ENCODE data around the gene CTH.
"Not testable (repeated sequence)": the region's sequence is repeated elsewhere in the genome, so short reads cannot be mapped to it uniquely, and the experiment has no call there.

CTH gene

DNA sequence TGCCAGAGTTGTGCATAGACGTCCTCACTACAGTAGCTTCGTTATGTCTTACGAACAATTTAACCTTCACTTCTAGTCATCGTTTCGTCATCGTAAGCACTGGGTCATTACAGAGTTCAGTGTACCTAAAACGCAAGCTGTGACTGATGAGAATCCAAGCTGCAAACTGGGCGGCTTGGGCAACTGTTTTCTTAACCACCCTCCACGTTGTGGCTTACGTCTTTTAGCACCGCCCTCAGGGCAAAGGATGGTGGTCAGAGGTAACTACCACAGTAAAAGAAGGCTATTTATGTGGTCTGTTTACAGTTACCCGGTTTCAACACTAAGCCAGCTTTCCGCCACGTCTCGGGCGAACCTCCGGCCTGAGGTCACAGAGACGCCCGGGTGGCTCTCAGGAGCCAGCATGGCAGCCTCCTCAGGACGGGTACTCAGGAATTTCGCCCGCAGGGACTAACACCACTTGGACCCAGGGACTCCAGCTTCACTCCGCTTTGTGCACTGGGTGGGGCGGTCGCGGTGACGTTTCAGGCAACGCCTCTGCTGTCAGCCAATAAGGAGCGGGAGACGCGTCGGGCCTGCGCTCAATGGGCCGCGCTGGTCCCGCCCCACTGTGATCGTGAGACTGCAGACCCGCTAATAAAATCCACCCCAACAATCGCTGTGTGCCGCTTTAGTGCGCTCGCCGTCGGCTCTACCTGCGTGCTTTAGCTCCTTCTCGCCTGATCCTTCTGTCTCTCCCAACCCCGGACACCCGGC lies at the start of gene CTH:
CTH (plus strand) TSS at position 665 of the 756 bp plus-strand sequence. CDS start 148 bp downstream, outside the sequence.
- peak; percentile 97 for DNase-seq

DNA sequence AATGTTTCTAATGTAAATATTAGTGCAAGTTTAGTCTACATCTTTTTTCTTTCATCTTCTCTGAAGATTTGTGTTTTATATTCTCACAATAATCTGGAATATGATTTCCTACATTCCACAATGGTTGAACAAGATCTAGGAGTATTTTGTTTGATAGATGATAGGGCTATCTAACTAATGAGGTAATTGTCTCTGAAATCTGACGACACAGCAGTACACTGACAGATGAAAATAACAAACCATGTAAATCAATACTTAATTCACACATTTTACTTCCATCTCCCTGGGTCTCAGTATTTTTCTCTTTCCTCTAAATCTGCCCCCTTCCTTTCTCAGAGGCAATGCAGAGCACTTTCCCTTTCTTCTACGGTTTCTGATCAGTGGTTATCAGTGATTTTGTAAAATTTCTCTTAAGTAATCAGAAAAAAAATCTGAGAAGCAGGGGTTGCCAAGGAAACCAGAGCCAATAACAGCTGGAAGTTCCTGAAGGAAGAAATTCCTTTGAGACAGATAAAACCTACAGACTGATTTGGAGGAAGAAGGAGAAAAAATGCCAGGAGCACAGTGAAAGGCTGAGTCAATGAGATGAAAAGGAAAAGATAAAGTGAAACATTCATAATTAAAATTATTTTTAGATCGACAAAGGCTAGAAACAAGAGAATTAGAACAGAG lies 49.2 kb upstream of the CTH start:
- DNase-seq, result no peak

DNA sequence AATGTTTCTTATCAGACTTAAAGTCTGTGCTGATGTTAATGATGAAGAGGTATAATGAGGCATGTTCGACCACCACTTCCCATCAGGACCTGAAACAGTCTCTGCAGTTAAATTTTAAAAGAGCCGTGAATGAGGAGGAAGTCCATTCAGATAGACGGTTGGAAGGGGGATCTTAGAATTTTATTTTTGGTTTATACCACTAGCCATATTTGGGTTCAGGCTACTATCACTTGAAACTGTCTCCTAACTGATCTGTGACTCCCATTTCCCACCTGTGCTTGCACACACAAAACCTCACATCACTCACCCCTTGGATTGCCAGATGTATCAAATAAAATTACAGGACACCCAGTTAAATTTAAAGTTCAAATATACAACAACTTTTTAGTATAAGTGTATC lies 46.6 kb upstream of the CTH start:
- DNase-seq, result no peak

DNA sequence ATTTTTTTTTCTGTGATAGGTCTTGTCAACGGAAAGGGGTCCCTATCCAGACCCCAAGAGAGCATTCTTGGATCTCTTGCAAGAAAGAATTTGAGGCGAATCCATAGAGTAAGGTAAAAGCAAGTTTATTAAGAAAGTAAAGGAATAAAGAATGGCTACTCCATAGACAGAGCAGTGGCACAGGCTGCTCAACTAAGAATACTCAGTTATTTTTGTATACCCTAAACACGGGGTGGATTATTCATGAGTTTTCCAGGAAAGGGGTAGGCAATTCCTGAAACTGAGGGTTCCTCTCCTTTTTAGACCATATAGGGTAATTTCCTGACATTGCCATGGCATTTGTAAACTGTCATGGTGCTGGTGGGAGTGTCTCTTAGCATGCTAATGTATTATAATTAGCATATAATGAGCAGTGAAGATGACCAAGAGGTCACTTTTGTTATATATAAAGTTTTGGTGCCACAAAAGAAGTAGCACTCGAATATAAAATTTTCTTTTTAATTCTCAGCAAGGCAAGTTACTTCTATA lies 44.6 kb upstream of the CTH start:
- DNase-seq, result not testable (repeated sequence)

DNA sequence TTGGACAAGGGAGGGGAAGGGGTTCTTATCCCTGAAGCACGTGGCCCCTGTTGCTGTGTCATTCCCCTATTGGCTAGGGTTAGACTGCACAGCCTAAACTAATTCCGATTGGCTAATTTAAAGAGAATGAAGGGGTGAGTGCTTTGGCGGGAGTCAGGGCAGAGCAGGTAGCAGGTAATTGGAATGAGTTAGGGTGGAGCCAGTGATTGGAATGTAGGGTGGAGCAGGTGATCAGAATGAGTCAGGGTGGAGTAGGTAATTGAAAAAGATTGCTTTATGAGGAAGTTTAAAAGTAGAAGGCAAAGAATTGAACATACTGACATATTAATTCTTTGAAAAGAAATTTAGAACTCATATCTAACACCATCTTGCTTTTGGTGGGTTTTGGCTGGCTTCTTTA lies 44.1 kb upstream of the CTH start:
- DNase-seq, result not testable (repeated sequence)

DNA sequence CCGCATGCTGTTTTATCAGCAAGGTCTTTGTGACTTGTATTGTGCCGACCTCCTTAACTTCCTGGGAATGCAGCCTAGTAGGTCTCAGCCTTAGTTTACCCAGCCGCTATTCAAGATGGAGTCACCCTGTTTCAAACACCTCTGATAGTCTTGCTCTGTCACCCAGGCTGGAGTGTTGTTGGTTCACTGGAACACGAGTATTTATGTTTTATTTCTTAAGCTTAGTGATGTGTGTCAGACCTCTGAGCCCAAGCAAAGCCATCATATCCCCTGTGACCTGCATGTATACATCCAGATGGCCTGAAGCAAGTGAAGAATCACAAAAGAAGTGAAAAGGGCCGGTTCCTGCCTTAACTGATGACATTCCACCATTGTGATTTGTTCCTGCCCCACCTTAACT lies 43.7 kb upstream of the CTH start:
- not testable (repeated sequence) for DNase-seq

DNA sequence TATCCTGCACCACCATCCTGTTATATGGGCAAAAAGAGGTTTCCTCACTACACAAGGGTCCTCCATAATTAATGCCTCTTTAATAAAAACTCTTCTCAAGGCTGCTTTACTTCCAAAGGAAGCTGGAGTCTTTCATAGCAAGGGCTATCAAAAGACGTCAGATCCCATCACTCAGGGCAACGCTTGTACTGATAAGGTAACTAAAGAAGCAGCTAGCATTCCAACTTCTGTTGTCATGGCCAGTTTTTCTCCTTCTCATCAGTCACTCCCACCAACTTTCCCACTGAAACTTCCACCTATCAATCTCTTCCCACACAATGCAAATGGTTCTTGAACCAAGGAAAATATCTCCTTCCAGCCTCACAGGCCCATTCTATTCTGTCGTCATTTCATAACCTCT lies 39.5 kb upstream of the CTH start:
- DNase-seq, result not testable (repeated sequence)

DNA sequence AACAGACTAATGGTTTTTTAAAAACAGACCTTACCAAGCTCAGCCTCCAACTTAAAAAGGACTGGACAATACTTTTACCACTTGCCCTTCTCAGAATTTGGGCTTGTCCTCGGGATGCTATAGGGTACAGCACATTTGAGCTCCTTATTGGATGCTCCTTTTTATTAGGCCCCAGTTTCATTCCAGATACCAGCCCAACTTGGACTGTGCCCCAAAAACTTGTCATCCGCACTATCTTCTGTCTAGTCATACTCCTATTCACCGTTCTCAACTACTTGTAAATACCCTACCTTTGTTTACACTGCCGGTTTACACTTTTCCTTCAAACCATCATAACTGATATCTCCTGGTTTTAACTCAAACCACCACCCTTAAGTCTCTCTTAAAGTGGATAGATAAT lies 38.6 kb upstream of the CTH start:
- DNase-seq, result no peak

DNA sequence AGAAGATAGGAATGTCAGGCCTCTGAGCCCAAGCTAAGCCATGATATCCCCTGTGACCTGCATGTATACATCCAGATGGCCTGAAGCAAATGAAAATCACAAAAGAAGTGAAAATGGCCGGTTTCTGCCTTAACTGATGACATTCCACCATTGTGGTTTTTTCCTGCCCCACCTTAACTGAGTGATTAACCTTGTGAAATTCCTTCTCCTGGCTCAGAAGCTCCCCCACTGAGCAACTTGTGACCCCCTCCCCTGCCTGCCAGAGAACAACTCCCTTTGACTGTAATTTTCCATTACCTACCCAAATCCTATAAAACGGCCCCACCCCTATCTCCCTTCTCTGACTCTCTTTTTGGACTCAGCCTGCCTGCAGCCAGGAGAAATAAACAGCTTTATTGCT lies 37.5 kb upstream of the CTH start:
- not testable (repeated sequence) for DNase-seq

DNA sequence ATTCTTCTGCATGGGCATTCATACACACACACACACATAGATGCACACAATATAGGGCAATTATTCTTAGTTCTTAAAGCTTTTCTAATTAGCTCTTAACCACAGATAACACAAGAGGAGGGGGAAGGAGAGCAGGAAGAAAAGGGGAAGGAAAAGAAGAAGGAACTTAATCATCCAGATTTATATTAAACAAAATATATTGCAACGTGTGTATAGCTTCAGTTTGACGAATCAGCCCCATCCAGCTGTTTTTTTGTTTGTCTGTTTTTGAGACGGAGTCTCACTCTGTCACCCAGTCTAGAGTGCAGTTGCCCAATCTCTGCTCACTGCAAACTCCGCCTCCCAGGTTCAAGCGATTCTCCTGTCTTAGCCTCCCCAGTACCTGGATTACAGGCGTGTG lies 34.9 kb upstream of the CTH start:
- DNase-seq, result no peak

DNA sequence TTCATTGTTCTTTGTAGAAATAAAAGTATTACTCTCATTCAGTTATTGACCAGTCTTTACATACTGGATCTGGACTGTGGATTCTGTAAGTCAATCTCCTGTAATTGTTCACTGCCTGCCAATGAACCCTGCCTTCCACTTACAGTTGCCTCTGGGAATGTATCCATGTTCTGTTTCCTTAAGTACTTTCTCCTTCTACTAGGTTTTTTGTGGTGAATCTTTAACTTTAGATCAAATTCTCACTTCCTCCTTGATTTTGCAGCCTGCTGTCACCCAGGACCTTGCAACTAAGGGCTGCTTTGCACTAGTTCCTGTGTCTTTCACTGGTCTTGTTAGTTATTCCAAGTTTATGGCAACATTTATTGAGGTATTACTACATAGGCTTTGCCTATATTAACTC lies 28.4 kb upstream of the CTH start:
- DNase-seq, result no peak

DNA sequence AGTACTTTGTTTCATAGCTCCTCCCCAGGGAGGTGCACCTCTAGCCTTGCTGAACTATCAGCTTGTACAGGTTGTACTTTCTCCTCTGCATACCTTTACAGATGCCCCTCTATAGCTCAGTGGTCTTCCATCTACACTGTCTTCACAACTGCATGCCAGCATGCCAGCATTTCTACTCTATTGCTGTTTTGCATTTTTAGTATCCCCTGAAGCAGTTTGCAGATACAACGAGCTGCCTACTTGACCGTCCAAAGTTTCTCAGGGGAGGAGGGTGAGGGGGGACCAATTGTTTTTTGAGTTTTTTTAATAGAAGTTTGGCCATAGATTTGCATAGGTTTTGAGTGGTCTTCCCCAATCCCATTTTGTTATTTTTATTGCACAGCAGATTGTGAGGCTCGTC lies 27.6 kb upstream of the CTH start:
- DNase-seq, result no peak

DNA sequence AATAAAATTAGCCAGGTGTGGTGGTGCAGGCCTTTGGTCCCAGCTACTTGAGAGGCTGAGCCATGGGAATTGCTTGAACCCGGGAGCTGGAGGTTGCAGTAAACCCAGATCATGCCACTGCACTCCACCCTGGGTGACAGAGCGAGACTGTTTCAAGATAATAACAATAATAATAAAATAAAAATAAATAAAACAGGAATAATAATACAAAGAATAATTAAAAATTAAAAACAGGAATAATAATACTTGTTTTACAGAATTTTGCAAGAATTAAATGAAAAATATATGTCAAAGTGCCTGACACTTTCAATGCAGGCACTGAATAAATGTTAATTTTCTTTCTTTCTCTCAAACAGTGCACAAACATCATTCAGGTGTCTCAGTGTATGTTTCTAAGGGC lies 26.5 kb upstream of the CTH start:
- no peak for DNase-seq

DNA sequence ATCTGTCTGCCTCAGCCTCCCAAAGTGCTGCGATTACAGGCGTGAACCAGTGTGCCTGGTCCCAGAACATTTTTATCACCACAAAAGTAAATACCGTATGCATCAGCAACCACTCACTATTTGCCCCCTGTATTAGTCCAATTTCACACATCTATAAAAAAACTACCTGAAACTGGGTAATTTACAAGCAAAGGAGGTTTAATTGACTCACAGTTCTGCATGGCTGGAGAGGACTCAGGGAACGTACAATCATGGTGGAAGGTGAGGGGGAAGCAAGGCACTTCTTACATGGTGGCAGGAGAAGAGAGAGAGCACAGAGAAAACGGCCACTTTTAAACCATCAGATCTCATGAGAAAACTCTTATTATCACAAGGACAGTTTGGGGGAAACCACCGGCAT lies 25.6 kb upstream of the CTH start:
- DNase-seq, result no peak

DNA sequence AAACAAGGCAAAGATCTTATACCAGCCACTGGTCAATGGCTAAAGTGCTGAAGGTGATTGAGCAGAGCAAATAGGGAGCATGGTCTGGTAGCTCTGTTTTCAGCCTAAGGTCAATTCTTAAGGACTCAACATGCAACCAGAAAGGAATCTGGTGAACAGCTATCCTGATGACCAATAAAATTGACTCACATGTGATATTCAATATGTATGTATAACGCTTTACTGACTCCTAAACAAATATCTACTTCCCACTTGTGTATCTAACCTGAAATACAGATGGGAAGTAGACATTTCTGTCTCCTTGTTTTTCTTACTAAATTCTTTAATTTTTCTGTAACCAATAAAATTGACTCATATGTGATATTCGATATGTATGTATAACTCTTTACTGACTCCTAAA lies 24.9 kb upstream of the CTH start:
- DNase-seq, result no peak

DNA sequence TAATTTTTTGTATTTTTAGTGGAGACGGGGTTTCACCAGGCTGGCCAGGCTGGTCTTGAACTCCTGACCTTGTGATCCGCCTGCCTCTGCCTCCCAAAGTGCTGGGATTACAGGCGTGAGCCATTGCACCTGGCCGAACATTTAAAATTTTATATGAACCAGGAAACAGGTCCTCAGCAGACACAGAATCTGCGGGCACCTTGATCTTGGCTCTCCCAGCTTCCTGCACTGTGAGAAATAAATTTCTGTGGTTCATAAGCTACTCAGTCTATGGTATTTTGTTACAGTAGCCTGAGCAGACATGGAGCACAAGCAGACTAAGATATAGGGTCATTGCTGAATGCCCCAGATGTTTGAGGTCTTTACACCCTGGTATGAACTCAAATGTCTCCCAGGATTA lies 23.6 kb upstream of the CTH start:
- no peak for DNase-seq

DNA sequence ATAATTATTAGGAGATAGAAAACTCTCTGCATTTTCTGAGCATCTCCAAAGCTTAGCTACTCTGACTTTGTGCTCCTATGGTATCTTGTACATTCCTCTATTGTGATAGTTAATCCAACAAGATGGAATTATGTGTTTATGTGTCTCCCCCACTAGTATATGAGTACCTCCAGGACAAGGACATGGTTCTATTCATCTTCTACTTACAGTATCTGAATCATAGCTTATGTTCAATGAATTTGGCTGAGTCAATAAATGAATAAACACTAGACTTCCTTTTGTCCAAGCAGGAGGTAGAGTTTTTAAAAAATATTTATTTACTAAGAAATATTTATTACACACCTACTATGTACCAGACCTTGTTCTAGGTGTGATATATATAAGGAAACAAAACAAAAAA lies 18.4 kb upstream of the CTH start:
- no peak for DNase-seq

DNA sequence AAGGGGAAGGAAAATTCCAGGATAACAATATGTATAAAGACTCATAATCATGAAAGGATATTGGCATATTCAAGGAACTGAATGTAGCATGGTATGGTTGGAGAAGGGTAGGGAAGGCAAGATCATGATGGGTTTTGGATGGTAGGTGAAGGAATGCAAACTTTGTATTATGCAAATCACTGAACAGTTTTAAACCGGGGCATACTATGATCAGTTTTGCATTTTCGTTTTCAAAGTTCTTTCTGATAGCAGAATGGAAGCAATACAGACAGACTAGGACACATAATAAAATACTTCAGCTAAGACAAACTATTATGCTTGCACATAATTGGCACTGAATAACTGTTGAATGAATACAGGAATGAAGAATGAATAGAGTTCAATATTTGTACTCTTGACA lies 14.5 kb upstream of the CTH start:
- no peak for DNase-seq

DNA sequence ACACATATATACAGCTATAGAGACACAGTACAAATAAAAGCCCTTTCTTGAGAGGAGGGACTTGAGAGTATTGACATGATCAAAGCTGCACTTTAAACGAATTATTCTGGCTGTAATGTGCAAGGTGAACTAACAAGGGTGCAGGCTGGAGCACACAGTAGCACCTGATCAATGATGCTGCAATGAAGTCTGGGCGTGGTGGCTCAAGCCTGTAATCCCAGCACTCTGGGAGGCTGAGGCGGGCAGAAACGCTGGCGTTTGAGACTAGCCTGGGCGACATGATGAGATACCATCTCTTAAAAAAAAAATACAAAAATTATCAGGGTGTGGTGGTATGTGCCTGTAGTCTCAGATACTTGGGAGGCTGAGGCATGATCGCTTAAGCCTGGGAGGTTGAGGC lies 14.1 kb upstream of the CTH start:
- peak; percentile 9 for DNase-seq

DNA sequence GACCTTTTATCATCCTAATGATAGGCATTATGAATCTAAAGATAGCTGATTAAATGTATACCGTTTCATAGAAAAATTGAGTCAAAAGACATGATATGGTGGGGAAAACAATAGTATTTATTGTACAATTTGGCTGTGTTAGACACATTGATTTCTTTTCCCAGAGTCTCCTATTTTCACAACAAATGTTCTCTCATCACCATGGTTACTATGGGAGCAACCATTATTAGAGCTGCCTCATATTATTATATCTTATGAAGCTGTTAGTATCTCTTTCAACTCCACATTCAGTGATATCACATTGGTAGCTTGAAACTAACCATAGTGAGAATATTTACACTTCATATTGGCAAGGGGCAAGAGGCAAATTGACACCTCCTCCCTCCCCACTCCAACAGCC lies 10.7 kb upstream of the CTH start:
- no peak for DNase-seq

DNA sequence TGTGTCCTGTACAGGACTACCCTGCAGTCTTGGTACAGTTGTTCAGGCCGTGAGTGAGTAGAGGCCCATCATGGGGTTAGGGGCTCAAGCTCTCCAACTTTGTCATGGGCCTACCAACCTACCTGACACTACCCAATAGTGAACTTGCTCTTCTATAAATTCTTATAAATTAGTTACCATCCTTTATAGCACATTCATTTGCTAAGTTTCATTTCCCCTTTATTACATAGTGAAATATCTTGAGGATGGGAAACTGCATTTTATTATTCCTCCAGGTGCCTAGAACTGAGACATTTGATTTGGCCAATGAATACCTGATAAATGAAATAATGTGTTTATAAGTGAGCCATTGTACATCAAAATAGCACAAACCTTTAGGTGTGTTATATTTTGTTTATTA lies 9.1 kb upstream of the CTH start:
- DNase-seq, result no peak

DNA sequence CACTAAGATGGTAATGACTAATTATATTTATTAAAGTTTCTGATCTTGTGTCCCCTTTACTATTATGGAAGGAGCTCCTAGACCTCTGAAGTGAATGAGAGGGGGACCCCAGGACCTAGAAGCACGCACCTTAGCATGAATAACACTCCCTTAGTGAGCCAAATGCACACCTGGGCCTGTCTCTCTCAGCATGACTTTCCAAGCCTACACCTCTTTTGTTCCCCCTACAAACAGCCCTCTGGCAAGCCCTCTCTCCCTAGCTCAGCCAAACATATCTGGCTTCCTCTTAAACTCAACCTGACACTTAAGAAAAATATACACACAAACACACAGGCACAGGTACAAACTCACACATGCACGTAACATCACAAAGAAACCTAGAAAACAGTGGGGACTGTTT lies 7.3 kb upstream of the CTH start:
- DNase-seq, result no peak

DNA sequence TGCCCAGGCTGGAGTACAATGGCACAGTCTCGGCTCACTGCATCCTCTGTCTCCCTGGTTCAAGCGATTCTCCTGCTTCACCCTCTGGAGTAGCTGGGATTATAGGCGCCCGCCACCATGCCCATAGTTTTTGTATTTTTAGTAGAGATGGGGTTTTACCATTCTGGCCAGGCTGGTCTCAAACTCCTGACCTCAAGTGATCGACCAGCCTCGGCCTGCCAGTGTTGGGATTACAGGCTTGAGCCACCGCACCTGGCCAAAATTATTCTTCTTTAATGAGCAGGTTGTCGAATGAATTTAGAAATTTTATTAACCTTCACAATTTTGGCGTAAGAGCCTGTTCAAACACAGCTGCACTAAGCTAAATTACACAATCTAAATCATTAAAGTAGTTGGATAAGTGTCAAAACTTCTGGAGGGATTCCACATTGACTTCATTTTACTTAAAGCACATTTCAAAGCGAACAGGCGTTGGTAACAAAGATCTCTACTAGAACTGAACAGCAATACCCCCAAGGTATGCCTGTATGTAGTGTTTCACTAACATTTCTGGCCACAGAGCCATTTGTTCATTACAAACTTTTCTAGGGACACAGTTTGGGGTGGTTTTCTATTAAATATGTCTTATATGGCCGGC lies 5.2 kb upstream of the CTH start:
- no peak for DNase-seq

DNA sequence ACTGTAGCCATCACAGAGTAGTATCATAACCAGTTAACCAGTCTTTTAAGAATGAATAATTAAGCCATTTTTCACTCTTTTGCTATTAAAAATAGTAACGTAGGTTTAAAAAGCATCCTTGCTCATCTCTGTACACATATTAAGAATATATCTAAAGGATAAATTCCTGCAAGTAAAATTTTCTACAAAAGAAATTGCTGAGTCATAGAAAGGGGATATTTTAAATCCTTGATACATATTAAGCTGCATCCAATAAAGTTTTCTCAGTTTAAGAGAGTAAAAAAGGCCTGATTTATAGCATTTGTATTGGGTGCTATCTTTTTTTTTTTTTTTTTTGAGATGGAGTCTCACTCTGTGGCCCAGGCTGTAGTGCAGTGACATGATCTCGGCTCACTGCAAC lies 1.9 kb upstream of the CTH start:
- DNase-seq, result no peak

Measured in NCI-H345 (cell line).